GM19467 (cell line): ENCODE data around the gene ZBTB4.
"Not testable (repeated sequence)": the region's sequence is repeated elsewhere in the genome, so short reads cannot be mapped to it uniquely, and the experiment has no call there.

ENCODE experiments used
- ATAC-seq: cut with Tn5 transposase; IDR thresholded peaks from one replicate; pipeline ENCODE4 v1.9.1; 2021; ENCODE audit warnings: mild to moderate bottlenecking, moderate library complexity; ENCODE audit not compliant: unreplicated experiment

Gene ZBTB4

GRCh38 chr17:7470457-7470973 is 8.9 kb downstream of the ZBTB4 start:
- not testable (repeated sequence) for ATAC-seq

- ATAC-seq = not testable (repeated sequence)
Measured at GRCh38 chr17:7469843-7470242, 9.6 kb downstream of the ZBTB4 start.

- ATAC-seq = no peak
Measured at GRCh38 chr17:7468804-7469389, 10.5 kb downstream of the ZBTB4 start.

- no peak for ATAC-seq
Measured at GRCh38 chr17:7468290-7468689, 11.1 kb downstream of the ZBTB4 start.

GRCh38 chr17:7467498-7467897 is 11.9 kb downstream of the ZBTB4 start:
- no peak for ATAC-seq

GRCh38 chr17:7466639-7467341 is 12.6 kb downstream of the ZBTB4 start:
- no peak for ATAC-seq

- no peak for ATAC-seq
Measured at GRCh38 chr17:7466318-7466638, 13.2 kb downstream of the ZBTB4 start.

- ATAC-seq = no peak
Measured at GRCh38 chr17:7465597-7466275, 13.7 kb downstream of the ZBTB4 start.

- no peak for ATAC-seq
Measured at GRCh38 chr17:7464081-7464480, 15.3 kb downstream of the ZBTB4 start.

- ATAC-seq = no peak
Measured at GRCh38 chr17:7463372-7463846, 16.0 kb downstream of the ZBTB4 start.

GRCh38 chr17:7462474-7463371 is 16.7 kb downstream of the ZBTB4 start:
- ATAC-seq = no peak

- ATAC-seq = no peak
Measured at GRCh38 chr17:7460850-7461660, 18.4 kb downstream of the ZBTB4 start.

- no peak for ATAC-seq
Measured at GRCh38 chr17:7459961-7460545, 19.4 kb downstream of the ZBTB4 start.

GRCh38 chr17:7448461-7448860 is 31.0 kb downstream of the ZBTB4 start:
- ATAC-seq = no peak

- ATAC-seq = no peak
Measured at GRCh38 chr17:7445619-7445968, 33.8 kb downstream of the ZBTB4 start.

- no peak for ATAC-seq
Measured at GRCh38 chr17:7444682-7445618, 34.5 kb downstream of the ZBTB4 start, which contains the start of gene CHRNB1. Gene CHRNB1 (plus strand): TSS chr17:7445061. CDS start chr17:7445128, 67 bp downstream.

GRCh38 chr17:7443499-7444485 is 35.6 kb downstream of the ZBTB4 start:
- no peak for ATAC-seq
